Common myeloid progenitor, CD34-positive (primary cell): ENCODE data around the gene TLR7.

Experiments
- CTCF ChIA-PET: fragments of 350-600 bp; sonication (Branson Sonifier 250); formaldehyde crosslinking; loops from one replicate; lab custom pipeline; 2021; ENCODE audit warnings: antibody characterized with exemption; lab: Charles Lee
- POLR2A ChIA-PET: fragments of 350-600 bp; sonication (Branson Sonifier 250); formaldehyde crosslinking; loops from one replicate; lab custom pipeline; 2021; ENCODE audit warnings: antibody characterized with exemption; lab: Charles Lee
- DNase-seq, 3 donors: peaks; one replicate each; pipeline versions ENCODE4 v3.0.0 to v3.0.0-alpha.2; 2013
- H3K27ac ChIP-seq, 2 experiments: 1 replicate in 1 of 2; 2 replicates in 1 of 2; pipeline ENCODE4 v1.7.0; 2013; ENCODE audit warnings: inconsistent platforms in 2 of 2, low read length in 2 of 2, mild to moderate bottlenecking in 2 of 2, low read depth in 1 of 2, moderate library complexity in 1 of 2; ENCODE audit not compliant: severe bottlenecking in 2 of 2, insufficient read depth in 1 of 2, poor library complexity in 1 of 2
- H3K27me3 ChIP-seq, 5 experiments: replicated peaks in 2 of 5; 1 replicate in 3 of 5; 2 replicates in 2 of 5; pipeline versions ENCODE4 v1.6.1 to v1.7.0; 2013; ENCODE audit warnings: low read length in 4 of 5, mild to moderate bottlenecking in 2 of 5, moderate library complexity in 2 of 5, inconsistent platforms in 1 of 5; ENCODE audit not compliant: insufficient read depth in 5 of 5, control insufficient read depth in 4 of 5
- H3K36me3 ChIP-seq, 4 experiments: 1 replicate in 2 of 4; 2 replicates in 2 of 4; pipeline versions ENCODE4 v1.6.1 to v1.7.0; 2013; ENCODE audit warnings: low read length in 3 of 4, control low read depth in 1 of 4, mild to moderate bottlenecking in 1 of 4; ENCODE audit not compliant: control insufficient read depth in 4 of 4, insufficient read depth in 4 of 4
- H3K4me1 ChIP-seq, 4 experiments: 1 replicate in 3 of 4; 2 replicates in 1 of 4; pipeline versions ENCODE4 v1.6.1 to v1.7.1; 2013; ENCODE audit warnings: low read length in 3 of 4, mild to moderate bottlenecking in 3 of 4, control low read depth in 1 of 4, inconsistent platforms in 1 of 4, moderate library complexity in 1 of 4; ENCODE audit not compliant: control insufficient read depth in 4 of 4, insufficient read depth in 4 of 4; ENCODE audit errors: control extremely low read depth in 1 of 4
- H3K4me3 ChIP-seq, 7 experiments: 1 replicate in 4 of 7; 2 replicates in 3 of 7; pipeline versions ENCODE4 v1.5.1 to v1.7.0; 2013; ENCODE audit warnings: mild to moderate bottlenecking in 7 of 7, low read length in 6 of 7, moderate library complexity in 6 of 7, inconsistent platforms in 2 of 7, low read depth in 2 of 7, control low read depth in 1 of 7; ENCODE audit not compliant: insufficient read depth in 4 of 7, control insufficient read depth in 1 of 7; ENCODE audit errors: extremely low read depth in 1 of 7
- H3K9me3 ChIP-seq, 5 experiments: 1 replicate in 4 of 5; 2 replicates in 1 of 5; pipeline versions ENCODE4 v1.6.1 to v1.7.1; 2013; ENCODE audit warnings: low read length in 4 of 5, mild to moderate bottlenecking in 2 of 5, inconsistent platforms in 1 of 5, low read depth in 1 of 5, moderate library complexity in 1 of 5; ENCODE audit not compliant: control insufficient read depth in 4 of 5, insufficient read depth in 2 of 5; ENCODE audit errors: control extremely low read depth in 1 of 5
- WGBS: methylation state at CpG from one replicate; pipeline ENCODE4 v1.1.5; 2013; ENCODE audit not compliant: insufficient coverage; 5-methylcytosine and 5-hydroxymethylcytosine counted together

Gene TLR7

DNA sequence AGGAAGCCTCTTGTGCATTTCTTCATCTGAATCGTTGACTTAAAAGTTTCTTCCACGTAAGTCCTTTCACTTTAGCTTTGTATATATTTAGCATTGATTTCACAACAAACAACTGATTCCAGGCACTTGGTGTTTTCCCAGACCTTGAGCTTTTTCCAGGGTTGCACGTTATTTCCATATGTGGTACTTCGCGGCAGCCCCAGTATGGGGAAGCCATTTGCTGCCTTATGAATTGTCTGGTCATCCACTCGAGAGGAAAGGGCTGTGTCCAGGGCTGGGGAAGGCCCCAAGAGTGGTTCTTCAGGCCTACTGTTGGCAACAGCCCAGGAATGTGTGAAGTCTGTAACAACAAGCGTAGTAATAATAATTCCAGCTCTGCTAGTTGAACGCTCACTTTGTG is 36.8 kb downstream of the TLR7 start:
- peaks cover 0 to 8% (median 2%) of the 10 kb centered on the region in 4 experiments for H3K4me1 ChIP-seq
- CTCF ChIA-PET: interaction anchor here (2.7 kb wide), 1 partner anchor 89 kb away, joined by 14 read pairs; no protein-coding TSS in a partner anchor

DNA sequence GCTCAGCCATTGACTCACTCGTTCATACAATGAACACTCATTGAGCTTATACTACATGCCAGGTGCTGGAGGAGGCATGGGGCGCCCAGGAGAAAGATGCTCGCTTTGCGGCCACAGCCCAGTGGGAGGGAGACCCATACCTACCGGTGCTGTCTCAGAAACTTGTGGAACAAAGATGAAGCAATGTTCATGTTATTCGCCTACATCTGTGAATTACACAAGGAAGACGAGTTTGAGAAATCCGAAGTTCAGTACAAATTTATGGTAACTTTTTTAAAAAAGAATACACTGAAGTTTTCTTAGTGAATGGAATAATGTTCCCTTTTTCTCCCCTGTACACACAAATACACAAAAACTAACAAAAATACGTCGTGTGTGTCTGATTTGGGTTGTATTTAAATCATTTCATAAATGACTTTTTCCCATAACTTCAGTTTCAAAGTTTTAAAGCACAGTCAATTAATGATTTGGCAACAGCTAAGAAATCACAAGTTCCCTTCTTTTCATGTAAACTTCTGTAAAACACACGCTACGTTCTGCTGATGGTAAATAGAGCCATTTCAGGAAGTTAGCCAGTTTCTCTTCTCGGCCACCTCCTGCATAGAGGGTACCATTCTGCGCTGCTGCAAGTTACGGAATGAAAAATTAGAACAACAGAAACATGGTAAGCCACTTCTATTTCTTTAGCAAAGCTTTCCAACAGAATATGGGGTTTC is 39.3 kb downstream of the TLR7 start, which contains the start of gene TLR8:
Gene TLR8, plus strand, starts transcription at position 575 of the 716 bp plus-strand sequence. Its CDS starts 87 bp downstream, at position 662.
- Histone ChIP-seq H3K4me1 (peaks cover 0 to 19% (median 9%) of the 10 kb centered on the region in 4 experiments), H3K27me3 (peaks cover 0 to 10% (median 0%) of the 10 kb centered on the region in 5 experiments), H3K4me3 (peak within 1 kb of the TSS in 1 of 7 experiments; percentile 51), H3K27ac (no peak within 1 kb of the TSS), H3K36me3 (no peaks in the 10 kb centered on the region), H3K9me3 (no peaks in the 10 kb centered on the region)
- POLR2A ChIA-PET: no interaction called here
- 87% methylated on average over 11 of the region's 15 CpGs for WGBS
- DNase-seq: no peak
- CTCF ChIA-PET: no interaction called here

More for the DNA sequence above, 36.8 kb downstream of the TLR7 start:
- WGBS: 84% methylated on average over 7 of the region's 8 CpGs
- no peak for DNase-seq
- POLR2A ChIA-PET: no interaction called here
- Histone ChIP-seq H3K27ac (no peak overlapping the region), H3K9me3 (no peaks in the 10 kb centered on the region), H3K36me3 (no peaks in the 10 kb centered on the region), H3K27me3 (peaks cover 0 to 12% (median 0%) of the 10 kb centered on the region in 5 experiments), H3K4me3 (no peak overlapping the region)

DNA sequence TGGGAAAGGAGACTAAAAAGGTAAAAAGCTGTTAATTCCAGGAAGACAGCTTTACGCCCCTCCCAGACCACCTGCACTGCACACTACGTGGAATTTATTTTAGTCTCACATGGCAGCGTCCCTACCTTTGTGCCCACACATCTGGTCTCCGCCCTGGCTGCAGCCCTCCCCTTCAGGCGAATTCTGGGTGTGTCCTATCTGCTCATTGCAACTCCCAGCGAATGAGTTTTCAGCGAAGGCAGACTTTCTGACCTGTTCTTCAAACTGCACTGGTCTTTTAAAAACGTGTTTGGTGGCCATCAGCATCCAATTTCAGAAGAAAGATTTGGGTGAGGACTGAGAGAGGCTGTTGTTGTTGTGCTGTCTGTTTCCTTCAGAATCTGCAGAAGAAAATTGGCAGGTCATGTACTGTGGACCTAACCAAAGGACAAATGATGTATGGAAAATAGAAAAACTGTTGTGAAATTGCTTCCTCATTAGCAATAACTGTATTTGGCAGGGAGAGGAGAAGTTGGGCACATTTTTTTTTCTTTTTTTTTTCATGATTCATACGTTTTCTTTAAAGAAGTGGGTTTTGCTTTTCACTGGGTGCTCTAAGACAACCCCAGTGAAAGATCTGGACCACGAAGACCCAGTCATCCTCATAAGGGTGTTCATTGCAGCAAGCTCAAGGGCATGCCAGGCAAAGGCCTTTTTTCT is 43.7 kb downstream of the TLR7 start:
- 43% methylated on average over 7 of the region's 10 CpGs for WGBS
- Histone ChIP-seq H3K27me3 (peaks cover 0 to 18% (median 0%) of the 10 kb centered on the region in 5 experiments), H3K36me3 (no peaks in the 10 kb centered on the region), H3K9me3 (no peaks in the 10 kb centered on the region), H3K27ac (peak overlapping the region in 1 of 2 experiments; percentile 30), H3K4me1 (peaks cover 0 to 15% (median 8%) of the 10 kb centered on the region in 4 experiments), H3K4me3 (peak overlapping the region in 1 of 7 experiments; percentile 33)
- CTCF ChIA-PET: no interaction called here
- peak in 1 of 3 donors; percentile 50 for DNase-seq
- POLR2A ChIA-PET: no interaction called here

DNA sequence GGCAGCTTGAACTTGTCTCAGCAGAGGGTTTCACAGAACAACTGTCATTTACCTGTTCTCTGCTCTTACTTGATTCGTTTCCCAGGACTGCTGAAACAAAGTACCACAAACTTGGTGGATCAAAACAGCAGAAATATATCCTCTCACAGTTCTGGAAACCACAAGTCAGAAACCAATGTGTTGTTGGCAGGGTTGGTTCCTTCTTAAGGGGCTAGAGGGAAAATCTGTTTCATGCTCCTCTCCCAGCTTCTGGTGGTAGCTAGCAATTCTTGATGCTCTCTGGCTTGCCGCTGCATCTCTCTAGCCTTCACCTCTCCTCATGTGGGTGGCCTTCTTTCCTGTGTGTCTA is 44.2 kb downstream of the TLR7 start:
- WGBS: 57% methylated on average over 2 of the region's 2 CpGs
- DNase-seq: peak in 2 of 3 donors; percentile 45 to 55
- H3K9me3 ChIP-seq: no peaks in the 10 kb centered on the region
- no peaks in the 10 kb centered on the region for H3K36me3 ChIP-seq
- CTCF ChIA-PET: no interaction called here
- peaks cover 0 to 15% (median 0%) of the 10 kb centered on the region in 5 experiments for H3K27me3 ChIP-seq
- H3K4me1 ChIP-seq: peaks cover 0 to 15% (median 8%) of the 10 kb centered on the region in 4 experiments
- POLR2A ChIA-PET: no interaction called here
- H3K27ac ChIP-seq: peak overlapping the region in 1 of 2 experiments; percentile 30
- peak overlapping the region in 1 of 7 experiments; percentile 33 for H3K4me3 ChIP-seq

GRCh38 chrX:12912791-12913482 is 46.1 kb downstream of the TLR7 start:
- Histone ChIP-seq H3K27ac (no peak overlapping the region), H3K27me3 (peaks cover 0 to 15% (median 0%) of the 10 kb centered on the region in 5 experiments), H3K4me1 (peaks cover 0 to 15% (median 8%) of the 10 kb centered on the region in 4 experiments), H3K9me3 (no peaks in the 10 kb centered on the region), H3K36me3 (no peaks in the 10 kb centered on the region), H3K4me3 (no peak overlapping the region)
- ChIA-PET CTCF (no interaction called here), POLR2A (no interaction called here)
- WGBS: 84% methylated on average over 3 of the region's 5 CpGs
- DNase-seq: no peak

GRCh38 chrX:12917753-12918152 is 50.9 kb downstream of the TLR7 start:
- Histone ChIP-seq H3K9me3 (no peaks in the 10 kb centered on the region), H3K4me1 (no peaks in the 10 kb centered on the region), H3K27ac (no peak overlapping the region), H3K4me3 (no peak overlapping the region), H3K27me3 (peaks cover 0 to 6% (median 0%) of the 10 kb centered on the region in 5 experiments), H3K36me3 (no peaks in the 10 kb centered on the region)
- ChIA-PET POLR2A (no interaction called here), CTCF (no interaction called here)
- WGBS: no CpG with 5 or more reads among the region's 2 CpGs
- no peak for DNase-seq
